SJCRH30 (cell line): ENCODE measurements around the gene FAM168A. TPM values are rescaled to one million over a fixed set of nuclear protein-coding genes. Genes with fewer than 3 reads are reported as not detected.

Experiments used
- DNase-seq, 2 experiments: peaks; one replicate each; pipeline ENCODE4 v3.0.0-alpha.2; 2015 to 2020
- H3K27ac ChIP-seq: fragments of 250-450 bp; sonication (Bioruptor Pico); 2 replicates; pipeline ENCODE4 v1.5.1; 2020; ENCODE audit warnings: mild to moderate bottlenecking, moderate library complexity
- H3K27me3 ChIP-seq: fragments of 250-450 bp; sonication (Bioruptor Pico); 2 replicates; pipeline ENCODE4 v1.5.1; 2020; ENCODE audit warnings: mild to moderate bottlenecking, moderate library complexity
- H3K36me3 ChIP-seq: fragments of 250-450 bp; sonication (Bioruptor Pico); 2 replicates; pipeline ENCODE4 v1.5.1; 2020; ENCODE audit warnings: mild to moderate bottlenecking, moderate library complexity
- H3K4me1 ChIP-seq: fragments of 250-450 bp; sonication (Bioruptor Pico); 2 replicates; pipeline ENCODE4 v1.5.1; 2020; ENCODE audit warnings: mild to moderate bottlenecking, moderate library complexity
- H3K4me3 ChIP-seq: fragments of 250-450 bp; sonication (Bioruptor Pico); 2 replicates; pipeline ENCODE4 v1.5.1; 2020; ENCODE audit warnings: mild to moderate bottlenecking, moderate library complexity
- H3K9me3 ChIP-seq: fragments of 250-450 bp; sonication (Bioruptor Pico); replicated peaks from 2 replicates; pipeline ENCODE4 v1.5.1; 2020; ENCODE audit warnings: mild to moderate bottlenecking, moderate library complexity
- total RNA-seq: library from RNA; depleted of rRNA; stranded (reverse); fragments of >200 nt; shearing (Covaris generic); gene quantifications from 2 replicates; pipeline ENCODE4 v1.2.3, GENCODE V29; 2014

The FAM168A gene
- total RNA-seq, 1 experiment from 2014 or later: 32.8 TPM

- no peaks in the 10 kb centered on the region for H3K36me3 ChIP-seq
Measured at GRCh38 chr11:73467505-73467904, 130.4 kb downstream of the FAM168A start.

GRCh38 chr11:73466643-73467042 is 131.3 kb downstream of the FAM168A start:
- Histone ChIP-seq H3K4me1 (peaks cover 17% of the 10 kb centered on the region), H3K4me3 (no peak overlapping the region), H3K27me3 (no peaks in the 10 kb centered on the region), H3K27ac (no peak overlapping the region), H3K9me3 (no peaks in the 10 kb centered on the region), H3K36me3 (no peaks in the 10 kb centered on the region)
- no peak for DNase-seq

More at GRCh38 chr11:73467505-73467904, 130.4 kb downstream of the FAM168A start:
- H3K27ac ChIP-seq: no peak overlapping the region
- H3K9me3 ChIP-seq: no peaks in the 10 kb centered on the region
- peaks cover 17% of the 10 kb centered on the region for H3K4me1 ChIP-seq
- no peak for DNase-seq
- no peak overlapping the region for H3K4me3 ChIP-seq
- no peaks in the 10 kb centered on the region for H3K27me3 ChIP-seq

- Histone ChIP-seq H3K27ac (no peak overlapping the region), H3K9me3 (no peaks in the 10 kb centered on the region), H3K4me3 (no peak overlapping the region), H3K27me3 (no peaks in the 10 kb centered on the region), H3K36me3 (no peaks in the 10 kb centered on the region), H3K4me1 (peaks cover 17% of the 10 kb centered on the region)
- no peak for DNase-seq
Measured at GRCh38 chr11:73465871-73466270, 132.0 kb downstream of the FAM168A start.

GRCh38 chr11:73465023-73465675 is 132.8 kb downstream of the FAM168A start:
- Histone ChIP-seq H3K4me1 (peaks cover 17% of the 10 kb centered on the region), H3K4me3 (no peak overlapping the region), H3K27me3 (no peaks in the 10 kb centered on the region), H3K36me3 (no peaks in the 10 kb centered on the region), H3K9me3 (no peaks in the 10 kb centered on the region), H3K27ac (no peak overlapping the region)
- no peak for DNase-seq

- Histone ChIP-seq H3K4me3 (no peak overlapping the region), H3K9me3 (no peaks in the 10 kb centered on the region), H3K27ac (no peak overlapping the region), H3K27me3 (no peaks in the 10 kb centered on the region), H3K4me1 (peaks cover 17% of the 10 kb centered on the region), H3K36me3 (no peaks in the 10 kb centered on the region)
- peak; percentile 11 to 27 for DNase-seq
Measured at GRCh38 chr11:73464347-73464746, 133.6 kb downstream of the FAM168A start.

- Histone ChIP-seq H3K27ac (peak overlapping the region; percentile 26), H3K4me3 (no peak overlapping the region), H3K27me3 (no peaks in the 10 kb centered on the region), H3K36me3 (no peaks in the 10 kb centered on the region), H3K4me1 (peaks cover 17% of the 10 kb centered on the region), H3K9me3 (no peaks in the 10 kb centered on the region)
- DNase-seq: peak; percentile 11 to 34
Measured at GRCh38 chr11:73463359-73463758, 134.6 kb downstream of the FAM168A start.

- Histone ChIP-seq H3K9me3 (no peaks in the 10 kb centered on the region), H3K27me3 (no peaks in the 10 kb centered on the region), H3K4me3 (no peak overlapping the region), H3K36me3 (no peaks in the 10 kb centered on the region), H3K4me1 (peaks cover 17% of the 10 kb centered on the region), H3K27ac (no peak overlapping the region)
- no peak for DNase-seq
Measured at GRCh38 chr11:73461964-73462363, 135.9 kb downstream of the FAM168A start.

- DNase-seq: no peak
- Histone ChIP-seq H3K27ac (no peak overlapping the region), H3K27me3 (no peaks in the 10 kb centered on the region)
Measured at GRCh38 chr11:73461335-73461840, 136.5 kb downstream of the FAM168A start.

GRCh38 chr11:73458201-73458600 is 139.7 kb downstream of the FAM168A start:
- Histone ChIP-seq H3K36me3 (no peaks in the 10 kb centered on the region), H3K4me1 (peaks cover 1% of the 10 kb centered on the region; the same call in 1 of the 2 replicates), H3K4me3 (no peak overlapping the region), H3K27ac (no peak overlapping the region), H3K9me3 (no peaks in the 10 kb centered on the region), H3K27me3 (no peaks in the 10 kb centered on the region)
- DNase-seq: no peak

More at GRCh38 chr11:73461335-73461840, 136.5 kb downstream of the FAM168A start:
- H3K4me1 ChIP-seq: peaks cover 17% of the 10 kb centered on the region
- no peak overlapping the region for H3K4me3 ChIP-seq
- H3K9me3 ChIP-seq: no peaks in the 10 kb centered on the region
- no peaks in the 10 kb centered on the region for H3K36me3 ChIP-seq

GRCh38 chr11:73454987-73455386 is 142.9 kb downstream of the FAM168A start:
- Histone ChIP-seq H3K9me3 (no peaks in the 10 kb centered on the region), H3K4me1 (no peaks in the 10 kb centered on the region), H3K4me3 (no peak overlapping the region), H3K27ac (no peak overlapping the region), H3K27me3 (no peaks in the 10 kb centered on the region), H3K36me3 (no peaks in the 10 kb centered on the region)
- no peak for DNase-seq

GRCh38 chr11:73453562-73453961 is 144.3 kb downstream of the FAM168A start:
- H3K4me3 ChIP-seq: no peak overlapping the region
- H3K36me3 ChIP-seq: no peaks in the 10 kb centered on the region
- DNase-seq: no peak
- H3K27me3 ChIP-seq: no peaks in the 10 kb centered on the region
- H3K9me3 ChIP-seq: no peaks in the 10 kb centered on the region
- no peaks in the 10 kb centered on the region for H3K4me1 ChIP-seq
- H3K27ac ChIP-seq: no peak overlapping the region

- no peak overlapping the region for H3K27ac ChIP-seq
- H3K27me3 ChIP-seq: no peaks in the 10 kb centered on the region
- no peaks in the 10 kb centered on the region for H3K4me1 ChIP-seq
- no peak for DNase-seq
- no peaks in the 10 kb centered on the region for H3K36me3 ChIP-seq
- H3K9me3 ChIP-seq: no peaks in the 10 kb centered on the region
- no peak overlapping the region for H3K4me3 ChIP-seq
Measured at GRCh38 chr11:73452726-73453125, 145.2 kb downstream of the FAM168A start.

GRCh38 chr11:73451896-73452295 is 146.0 kb downstream of the FAM168A start:
- DNase-seq: no peak
- H3K36me3 ChIP-seq: no peaks in the 10 kb centered on the region
- H3K27ac ChIP-seq: no peak overlapping the region
- H3K27me3 ChIP-seq: no peaks in the 10 kb centered on the region
- no peaks in the 10 kb centered on the region for H3K9me3 ChIP-seq
- no peaks in the 10 kb centered on the region for H3K4me1 ChIP-seq
- H3K4me3 ChIP-seq: no peak overlapping the region

GRCh38 chr11:73446766-73447165 is 151.1 kb downstream of the FAM168A start:
- no peak overlapping the region for H3K27ac ChIP-seq
- no peaks in the 10 kb centered on the region for H3K4me1 ChIP-seq
- no peaks in the 10 kb centered on the region for H3K36me3 ChIP-seq
- H3K9me3 ChIP-seq: no peaks in the 10 kb centered on the region
- no peaks in the 10 kb centered on the region for H3K27me3 ChIP-seq
- DNase-seq: no peak
- no peak overlapping the region for H3K4me3 ChIP-seq

GRCh38 chr11:73445980-73446379 is 151.9 kb downstream of the FAM168A start:
- Histone ChIP-seq H3K4me1 (no peaks in the 10 kb centered on the region), H3K4me3 (no peak overlapping the region), H3K27me3 (no peaks in the 10 kb centered on the region), H3K36me3 (no peaks in the 10 kb centered on the region), H3K27ac (no peak overlapping the region), H3K9me3 (no peaks in the 10 kb centered on the region)
- no peak for DNase-seq
